Small intestine (tissue), 7 donors: ENCODE data around the gene SERP1. TPM values are rescaled to one million over a fixed set of nuclear protein-coding genes. Genes with fewer than 3 reads are reported as not detected.
A peak's percentile ranks its signal among the peaks of the same experiment; 100 is the strongest.
"Not testable (repeated sequence)": the region's sequence is repeated elsewhere in the genome, so short reads cannot be mapped to it uniquely, and the experiment has no call there.

ENCODE experiments used
- DNase-seq, 2 donors: peaks; one replicate each; pipeline versions ENCODE4 v3.0.0 to v3.0.0-alpha.2; 2013
- FAIRE-seq: peaks from 2 replicates; lab custom pipeline; 2012; peaks lifted over from hg19 to GRCh38; lab: Jason Lieb, UNC
- H3K27ac ChIP-seq, 3 donors: one replicate each; pipeline ENCODE4 v1.5.1; 2013; ENCODE audit warnings: low read length in 2 of 3, mild to moderate bottlenecking in 2 of 3, control low read depth in 1 of 3, inconsistent platforms in 1 of 3, low read depth in 1 of 3, moderate library complexity in 1 of 3
- H3K27me3 ChIP-seq, 3 donors: one replicate each; pipeline ENCODE4 v1.6.1; 2013; ENCODE audit warnings: low read length in 3 of 3, inconsistent platforms in 1 of 3; ENCODE audit not compliant: control insufficient read depth in 3 of 3, insufficient read depth in 3 of 3
- H3K36me3 ChIP-seq, 3 donors: one replicate each; pipeline ENCODE4 v1.6.1; 2013; ENCODE audit warnings: low read length in 3 of 3, inconsistent platforms in 1 of 3, low read depth in 1 of 3, mild to moderate bottlenecking in 1 of 3, moderate library complexity in 1 of 3; ENCODE audit not compliant: control insufficient read depth in 3 of 3, insufficient read depth in 2 of 3
- H3K4me1 ChIP-seq, 3 donors: one replicate each; pipeline ENCODE4 v1.6.1; 2013; ENCODE audit warnings: low read length in 2 of 3, inconsistent platforms in 1 of 3, low read depth in 1 of 3, mild to moderate bottlenecking in 1 of 3, moderate library complexity in 1 of 3; ENCODE audit not compliant: control insufficient read depth in 3 of 3, insufficient read depth in 2 of 3
- H3K4me3 ChIP-seq, 3 donors: one replicate each; pipeline ENCODE4 v1.5.1; 2013; ENCODE audit warnings: low read length in 3 of 3, control low read depth in 1 of 3, inconsistent platforms in 1 of 3, low read depth in 1 of 3, mild to moderate bottlenecking in 1 of 3, moderate library complexity in 1 of 3
- H3K9me3 ChIP-seq, 2 donors: one replicate each; pipeline ENCODE4 v1.6.1; 2013; ENCODE audit warnings: low read depth in 1 of 2, low read length in 1 of 2; ENCODE audit not compliant: control insufficient read depth in 2 of 2, insufficient read depth in 1 of 2
- WGBS, 3 donors: extraction: QIAGEN DNeasy Blood & Tissue Kit; methylation state at CpG; one replicate each; pipeline ENCODE4 v1.1.7; 2013; 5-methylcytosine and 5-hydroxymethylcytosine counted together
- polyA plus RNA-seq, 4 donors: library from polyadenylated mRNA; stranded (reverse) in 3 of 4; unstranded in 1 of 4; fragments of 200-250 nt in 3 of 4; fragments of 120-200 nt in 1 of 4; gene quantifications; one replicate each; pipeline versions ENCODE4 v1.2.1 to v1.2.3, GENCODE V29; 2013
- donor health status: healthy with polysubstance abuse.
- donor health status: control.
- donor health status: control.
- donor health status: Bipolar disorder and iron deficiency.
- donor health status: healthy.

The SERP1 gene
- polyA plus RNA-seq, 4 donors: 77.6 to 153 (median 122) TPM

- Histone ChIP-seq H3K4me1 (no peaks in the 10 kb centered on the region), H3K27ac (no peak overlapping the region), H3K27me3 (no peaks in the 10 kb centered on the region), H3K36me3 (no peaks in the 10 kb centered on the region), H3K9me3 (no peaks in the 10 kb centered on the region), H3K4me3 (no peak overlapping the region)
- WGBS, 3 donors: 60 to 89% (median 83%) methylated on average over 4 of the region's 4 CpGs
- DNase-seq (no peak), FAIRE-seq (no peak)
Observed at GRCh38 chr3:150511122-150511821, 35.0 kb downstream of the SERP1 start.

- WGBS, 3 donors: 90 to 92% (median 91%) methylated on average over 2 of the region's 2 CpGs
- FAIRE-seq (no peak), DNase-seq (no peak)
- Histone ChIP-seq H3K9me3 (no peaks in the 10 kb centered on the region), H3K27ac (no peak overlapping the region), H3K36me3 (no peaks in the 10 kb centered on the region), H3K27me3 (peaks cover 0 to 2% (median 0%) of the 10 kb centered on the region in 3 donors), H3K4me1 (no peaks in the 10 kb centered on the region), H3K4me3 (no peak overlapping the region)
Observed at GRCh38 chr3:150509780-150510179, 36.5 kb downstream of the SERP1 start.

GRCh38 chr3:150508401-150508800, 37.9 kb downstream of the SERP1 start:
- no peak overlapping the region for H3K4me3 ChIP-seq
- peaks cover 0 to 2% (median 0%) of the 10 kb centered on the region in 3 donors for H3K27me3 ChIP-seq
- no peaks in the 10 kb centered on the region for H3K9me3 ChIP-seq
- no peaks in the 10 kb centered on the region for H3K36me3 ChIP-seq
- DNase-seq: no peak
- no peak overlapping the region for H3K27ac ChIP-seq
- no peak for FAIRE-seq
- no peaks in the 10 kb centered on the region for H3K4me1 ChIP-seq

GRCh38 chr3:150504483-150504882, 41.8 kb downstream of the SERP1 start:
- H3K27me3 ChIP-seq: peaks cover 0 to 2% (median 0%) of the 10 kb centered on the region in 3 donors
- no peak for FAIRE-seq
- WGBS, 3 donors: 79 to 82% (median 80%) methylated on average over 3 of the region's 3 CpGs

DNA sequence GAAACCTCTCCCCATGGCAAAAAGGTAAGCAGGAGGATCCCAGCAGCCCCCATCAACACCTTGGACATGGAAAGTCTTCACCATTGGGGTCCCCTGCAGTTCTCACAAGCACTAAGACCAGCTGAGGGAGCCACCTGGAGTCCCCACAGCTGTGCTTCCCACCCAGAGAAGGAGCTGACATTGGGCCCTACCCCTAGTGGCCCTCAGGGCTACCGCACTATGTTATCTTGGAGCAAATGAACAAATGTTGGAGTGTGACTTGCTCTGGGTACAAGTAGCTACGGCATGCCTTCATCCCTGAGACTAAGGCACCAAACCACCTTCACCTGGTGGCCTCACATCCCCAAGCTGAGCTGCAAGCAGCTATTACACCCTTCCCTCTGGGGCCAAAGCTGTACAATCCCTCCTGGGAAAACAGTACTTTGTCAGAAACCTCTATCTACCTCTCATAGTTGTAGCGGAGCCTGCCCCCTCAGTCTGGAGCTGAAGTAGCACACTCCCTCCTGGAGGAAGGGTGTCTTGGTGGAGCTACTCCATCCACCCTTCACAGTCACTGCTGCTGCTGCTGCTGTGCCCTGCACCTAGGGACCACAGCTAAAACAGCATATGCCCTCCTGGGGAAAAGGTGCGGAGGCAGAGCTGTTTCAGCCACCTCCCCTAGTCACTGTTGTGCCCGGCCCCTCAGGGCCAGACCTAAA, 42.7 kb downstream of the SERP1 start:
- peaks cover 0 to 2% (median 0%) of the 10 kb centered on the region in 3 donors for H3K27me3 ChIP-seq
- DNase-seq: no peak
- H3K4me3 ChIP-seq: no peak overlapping the region
- H3K36me3 ChIP-seq: no peaks in the 10 kb centered on the region
- H3K9me3 ChIP-seq: peaks cover 0 to 12% of the 10 kb centered on the region in 2 donors
- FAIRE-seq: no peak
- H3K27ac ChIP-seq: no peak overlapping the region
- no peaks in the 10 kb centered on the region for H3K4me1 ChIP-seq
- WGBS, 3 donors: 90 to 92% (median 90%) methylated on average over 5 of the region's 5 CpGs

More at GRCh38 chr3:150504483-150504882, 41.8 kb downstream of the SERP1 start:
- H3K4me3 ChIP-seq: no peak overlapping the region
- H3K36me3 ChIP-seq: no peaks in the 10 kb centered on the region
- peaks cover 0 to 12% of the 10 kb centered on the region in 2 donors for H3K9me3 ChIP-seq
- no peaks in the 10 kb centered on the region for H3K4me1 ChIP-seq
- no peak overlapping the region for H3K27ac ChIP-seq
- DNase-seq: no peak

GRCh38 chr3:150500960-150501359, 45.3 kb downstream of the SERP1 start:
- not testable (repeated sequence) for H3K27me3 ChIP-seq, DNase-seq, H3K27ac ChIP-seq, FAIRE-seq, H3K4me3 ChIP-seq, H3K36me3 ChIP-seq, H3K4me1 ChIP-seq
- H3K9me3 ChIP-seq: peaks cover 0 to 12% of the 10 kb centered on the region in 2 donors
- WGBS, 3 donors: 85 to 95% (median 95%) methylated on average over 1 of the region's 1 CpG

DNA sequence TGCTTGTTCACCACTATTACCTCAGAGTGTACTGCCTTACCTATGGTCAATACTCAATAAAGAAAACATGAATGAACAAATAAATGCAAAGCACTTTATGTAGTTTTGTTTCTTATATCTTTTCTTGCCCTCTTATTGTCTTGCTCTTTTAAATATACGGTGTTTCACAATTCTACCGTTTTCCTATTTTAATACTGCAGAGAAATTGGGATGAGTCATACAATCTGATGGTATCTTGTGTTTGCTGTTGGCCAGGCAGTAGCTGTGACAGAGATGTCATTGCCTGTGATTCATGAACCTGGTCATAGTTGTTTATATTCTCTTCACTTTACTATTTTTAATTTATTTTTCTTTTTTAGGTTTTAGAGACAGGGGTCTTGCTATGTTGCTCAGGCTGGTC, 48.3 kb downstream of the SERP1 start:
- FAIRE-seq: no peak
- 49 to 77% (median 59%) methylated on average over 2 of the region's 2 CpGs for WGBS, 3 donors

GRCh38 chr3:150495563-150496168, 50.6 kb downstream of the SERP1 start:
- Histone ChIP-seq H3K4me3 (no peak overlapping the region), H3K4me1 (peaks cover 0 to 5% (median 0%) of the 10 kb centered on the region in 3 donors), H3K27ac (no peak overlapping the region), H3K36me3 (no peaks in the 10 kb centered on the region), H3K27me3 (no peaks in the 10 kb centered on the region), H3K9me3 (peaks cover 0 to 4% of the 10 kb centered on the region in 2 donors)
- FAIRE-seq (peak; percentile 95), DNase-seq (peak; percentile 63 to 69)
- whole genome bisulfite sequencing, 3 donors: 0 to 5% (median 5%) methylated on average over 2 of the region's 2 CpGs

More for the DNA sequence above, 48.3 kb downstream of the SERP1 start:
- Histone ChIP-seq H3K4me3 (no peak overlapping the region), H3K4me1 (peaks cover 0 to 5% (median 0%) of the 10 kb centered on the region in 3 donors), H3K36me3 (no peaks in the 10 kb centered on the region), H3K27ac (no peak overlapping the region), H3K27me3 (no peaks in the 10 kb centered on the region), H3K9me3 (peaks cover 0 to 12% of the 10 kb centered on the region in 2 donors)
- peak in 1 of 2 donors; percentile 12 for DNase-seq
